SK-N-SH treated with all-trans-retinoic acid at 6 μM for 48 hours (cell line): Measurements from ENCODE around the gene DNAJC6.

ENCODE experiments used
- ATAC-seq: fragments of 200-7000 bp; cut with Tn5 transposase; 3 replicates; pipeline ENCODE4 v1.9.1; 2020; ENCODE audit warnings: mild to moderate bottlenecking, moderate library complexity
- ARNTL ChIP-seq: fragments of 450-650 bp; formaldehyde crosslinking; IDR thresholded peaks from 2 replicates; pipeline ENCODE4 v1.5.0; 2020; ENCODE audit warnings: low read depth, mild to moderate bottlenecking, moderate library complexity, borderline replicate concordance
- ESRRG ChIP-seq: fragments of 250-450 bp; sonication (Bioruptor Pico); IDR thresholded peaks from 2 replicates; pipeline ENCODE4 v1.6.1; 2021; ENCODE audit warnings: mild to moderate bottlenecking
- GLIS3 ChIP-seq: fragments of 250-450 bp; sonication (Bioruptor Pico); IDR thresholded peaks from 2 replicates; pipeline ENCODE4 v1.5.0; 2020; ENCODE audit warnings: mild to moderate bottlenecking, moderate library complexity
- ISL1 ChIP-seq: fragments of 250-450 bp; sonication (Bioruptor Pico); IDR thresholded peaks from 2 replicates; pipeline ENCODE4 v2.1.2; 2022; ENCODE audit warnings: mild to moderate bottlenecking, moderate library complexity
- OSR1 ChIP-seq: fragments of 250-450 bp; sonication (Bioruptor Pico); IDR thresholded peaks from 2 replicates; pipeline ENCODE4 v1.8.0; 2022; ENCODE audit warnings: moderate library complexity, mild to moderate bottlenecking, inconsistent platforms
- PPARA ChIP-seq: fragments of 250-450 bp; sonication (Bioruptor Pico); IDR thresholded peaks from 2 replicates; pipeline ENCODE4 v1.5.0; 2020; ENCODE audit warnings: mild to moderate bottlenecking, borderline replicate concordance
- RARB ChIP-seq: fragments of 250-450 bp; sonication (Bioruptor Pico); IDR thresholded peaks from 2 replicates; pipeline ENCODE4 v1.8.0; 2021; ENCODE audit warnings: mild to moderate bottlenecking, moderate library complexity
- SNAI2 ChIP-seq: fragments of 250-450 bp; sonication (Bioruptor Pico); IDR thresholded peaks from 2 replicates; pipeline ENCODE4 v1.5.0; 2020; ENCODE audit warnings: mild to moderate bottlenecking, moderate library complexity
- TCF4 ChIP-seq: fragments of 250-450 bp; sonication (Bioruptor Pico); IDR thresholded peaks from 2 replicates; pipeline ENCODE4 v1.8.0; 2021; ENCODE audit warnings: mild to moderate bottlenecking, moderate library complexity, borderline replicate concordance
- TOX ChIP-seq: fragments of 250-450 bp; sonication (Bioruptor Pico); IDR thresholded peaks from 2 replicates; pipeline ENCODE4 v1.8.0; 2021; ENCODE audit warnings: mild to moderate bottlenecking, moderate library complexity, borderline replicate concordance
- ZC3H10 ChIP-seq: fragments of 250-450 bp; sonication (Bioruptor Pico); IDR thresholded peaks from 2 replicates; pipeline ENCODE4 v1.5.1; 2021; ENCODE audit warnings: mild to moderate bottlenecking, moderate library complexity
- ZFP3 ChIP-seq: fragments of 250-450 bp; sonication (Bioruptor Pico); IDR thresholded peaks from 2 replicates; pipeline ENCODE4 v1.5.0; 2020; ENCODE audit warnings: mild to moderate bottlenecking, moderate library complexity
- ZNF8 ChIP-seq: fragments of 450-650 bp; formaldehyde crosslinking; IDR thresholded peaks from 2 replicates; pipeline ENCODE4 v1.5.0; 2020; ENCODE audit warnings: mild to moderate bottlenecking, moderate library complexity
- TF ChIP-seq, protein P1 (sequence below): fragments of 250-450 bp; sonication (Bioruptor Pico); IDR thresholded peaks from 2 replicates; pipeline ENCODE4 v1.8.0; 2020; ENCODE audit warnings: mild to moderate bottlenecking, moderate library complexity, borderline replicate concordance
- TF ChIP-seq, protein P2 (sequence below): fragments of 250-450 bp; sonication (Bioruptor Pico); IDR thresholded peaks from 2 replicates; pipeline ENCODE4 v1.5.1; 2020; ENCODE audit warnings: low read depth, mild to moderate bottlenecking, moderate library complexity
- TF ChIP-seq, protein P3 (sequence below): fragments of 250-450 bp; sonication (Bioruptor Pico); IDR thresholded peaks from 2 replicates; pipeline ENCODE4 v1.5.0; 2020; ENCODE audit warnings: mild to moderate bottlenecking, moderate library complexity
- TF ChIP-seq, protein P4 (sequence below): fragments of 250-450 bp; sonication (Bioruptor Pico); IDR thresholded peaks from 2 replicates; pipeline ENCODE4 v1.5.1; 2021; ENCODE audit warnings: mild to moderate bottlenecking, moderate library complexity

DNAJC6 gene

DNA sequence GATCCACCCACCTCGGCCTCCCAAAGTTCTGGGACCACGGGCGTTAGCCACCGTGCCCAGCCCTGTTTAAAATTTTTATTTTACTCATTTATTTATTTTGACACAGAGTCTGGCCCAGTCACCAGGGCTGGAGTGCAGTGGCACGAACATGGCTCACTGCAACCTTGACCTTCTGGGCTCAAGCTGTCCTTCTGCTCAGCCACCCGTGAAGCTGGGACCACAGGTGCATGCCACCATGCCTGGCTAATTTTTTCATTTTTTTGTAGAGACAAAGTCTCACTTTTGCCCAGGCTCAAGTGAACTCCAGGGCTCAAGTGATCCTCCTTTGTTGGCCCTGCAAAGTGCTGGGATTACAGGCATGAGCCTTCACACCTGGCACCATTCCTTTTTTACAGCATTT, 27.5 kb upstream of the DNAJC6 start (continued):
- TF ChIP-seq, protein P1, sequence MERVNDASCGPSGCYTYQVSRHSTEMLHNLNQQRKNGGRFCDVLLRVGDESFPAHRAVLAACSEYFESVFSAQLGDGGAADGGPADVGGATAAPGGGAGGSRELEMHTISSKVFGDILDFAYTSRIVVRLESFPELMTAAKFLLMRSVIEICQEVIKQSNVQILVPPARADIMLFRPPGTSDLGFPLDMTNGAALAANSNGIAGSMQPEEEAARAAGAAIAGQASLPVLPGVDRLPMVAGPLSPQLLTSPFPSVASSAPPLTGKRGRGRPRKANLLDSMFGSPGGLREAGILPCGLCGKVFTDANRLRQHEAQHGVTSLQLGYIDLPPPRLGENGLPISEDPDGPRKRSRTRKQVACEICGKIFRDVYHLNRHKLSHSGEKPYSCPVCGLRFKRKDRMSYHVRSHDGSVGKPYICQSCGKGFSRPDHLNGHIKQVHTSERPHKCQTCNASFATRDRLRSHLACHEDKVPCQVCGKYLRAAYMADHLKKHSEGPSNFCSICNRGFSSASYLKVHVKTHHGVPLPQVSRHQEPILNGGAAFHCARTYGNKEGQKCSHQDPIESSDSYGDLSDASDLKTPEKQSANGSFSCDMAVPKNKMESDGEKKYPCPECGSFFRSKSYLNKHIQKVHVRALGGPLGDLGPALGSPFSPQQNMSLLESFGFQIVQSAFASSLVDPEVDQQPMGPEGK (CRISPR knock-in tag) = no peak
- TF ChIP-seq ESRRG = no peak
- TF ChIP-seq, protein P2, sequence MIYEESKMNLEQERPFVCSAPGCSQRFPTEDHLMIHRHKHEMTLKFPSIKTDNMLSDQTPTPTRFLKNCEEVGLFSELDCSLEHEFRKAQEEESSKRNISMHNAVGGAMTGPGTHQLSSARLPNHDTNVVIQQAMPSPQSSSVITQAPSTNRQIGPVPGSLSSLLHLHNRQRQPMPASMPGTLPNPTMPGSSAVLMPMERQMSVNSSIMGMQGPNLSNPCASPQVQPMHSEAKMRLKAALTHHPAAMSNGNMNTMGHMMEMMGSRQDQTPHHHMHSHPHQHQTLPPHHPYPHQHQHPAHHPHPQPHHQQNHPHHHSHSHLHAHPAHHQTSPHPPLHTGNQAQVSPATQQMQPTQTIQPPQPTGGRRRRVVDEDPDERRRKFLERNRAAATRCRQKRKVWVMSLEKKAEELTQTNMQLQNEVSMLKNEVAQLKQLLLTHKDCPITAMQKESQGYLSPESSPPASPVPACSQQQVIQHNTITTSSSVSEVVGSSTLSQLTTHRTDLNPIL = no peak
- TF ChIP-seq, protein P3, sequence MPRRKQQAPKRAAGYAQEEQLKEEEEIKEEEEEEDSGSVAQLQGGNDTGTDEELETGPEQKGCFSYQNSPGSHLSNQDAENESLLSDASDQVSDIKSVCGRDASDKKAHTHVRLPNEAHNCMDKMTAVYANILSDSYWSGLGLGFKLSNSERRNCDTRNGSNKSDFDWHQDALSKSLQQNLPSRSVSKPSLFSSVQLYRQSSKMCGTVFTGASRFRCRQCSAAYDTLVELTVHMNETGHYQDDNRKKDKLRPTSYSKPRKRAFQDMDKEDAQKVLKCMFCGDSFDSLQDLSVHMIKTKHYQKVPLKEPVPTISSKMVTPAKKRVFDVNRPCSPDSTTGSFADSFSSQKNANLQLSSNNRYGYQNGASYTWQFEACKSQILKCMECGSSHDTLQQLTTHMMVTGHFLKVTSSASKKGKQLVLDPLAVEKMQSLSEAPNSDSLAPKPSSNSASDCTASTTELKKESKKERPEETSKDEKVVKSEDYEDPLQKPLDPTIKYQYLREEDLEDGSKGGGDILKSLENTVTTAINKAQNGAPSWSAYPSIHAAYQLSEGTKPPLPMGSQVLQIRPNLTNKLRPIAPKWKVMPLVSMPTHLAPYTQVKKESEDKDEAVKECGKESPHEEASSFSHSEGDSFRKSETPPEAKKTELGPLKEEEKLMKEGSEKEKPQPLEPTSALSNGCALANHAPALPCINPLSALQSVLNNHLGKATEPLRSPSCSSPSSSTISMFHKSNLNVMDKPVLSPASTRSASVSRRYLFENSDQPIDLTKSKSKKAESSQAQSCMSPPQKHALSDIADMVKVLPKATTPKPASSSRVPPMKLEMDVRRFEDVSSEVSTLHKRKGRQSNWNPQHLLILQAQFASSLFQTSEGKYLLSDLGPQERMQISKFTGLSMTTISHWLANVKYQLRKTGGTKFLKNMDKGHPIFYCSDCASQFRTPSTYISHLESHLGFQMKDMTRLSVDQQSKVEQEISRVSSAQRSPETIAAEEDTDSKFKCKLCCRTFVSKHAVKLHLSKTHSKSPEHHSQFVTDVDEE (CRISPR knock-in tag) = no peak
- TF ChIP-seq ZFP3 (CRISPR knock-in tag) = no peak
- TF ChIP-seq OSR1 = no peak
- TF ChIP-seq TOX (CRISPR knock-in tag) = no peak

DNA sequence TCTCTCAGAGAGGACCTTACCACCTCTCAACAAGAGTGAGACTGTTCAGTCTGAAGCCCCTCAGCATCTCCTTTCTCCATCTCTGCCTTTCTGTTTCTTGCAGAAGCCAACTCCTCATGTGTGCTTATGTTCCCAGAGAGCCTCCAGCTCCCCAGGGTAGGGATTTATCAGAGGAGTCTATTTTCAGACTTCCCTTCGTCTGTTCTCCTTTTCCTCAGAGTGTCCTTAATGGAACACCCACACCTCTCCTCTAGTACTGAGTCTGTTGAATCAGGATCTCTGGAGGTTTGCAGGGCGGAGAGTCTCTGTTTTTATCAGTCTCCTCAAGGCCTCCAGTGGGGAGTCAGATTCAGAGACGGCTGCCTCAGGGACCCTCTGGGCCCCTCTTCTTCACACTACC, 25.1 kb upstream of the DNAJC6 start:
- TF ChIP-seq, protein P3 (CRISPR knock-in tag) = no peak
- TF ChIP-seq, protein P1 (CRISPR knock-in tag) = no peak
- no peak for TF ChIP-seq GLIS3 (CRISPR knock-in tag)
- TF ChIP-seq, protein P4, sequence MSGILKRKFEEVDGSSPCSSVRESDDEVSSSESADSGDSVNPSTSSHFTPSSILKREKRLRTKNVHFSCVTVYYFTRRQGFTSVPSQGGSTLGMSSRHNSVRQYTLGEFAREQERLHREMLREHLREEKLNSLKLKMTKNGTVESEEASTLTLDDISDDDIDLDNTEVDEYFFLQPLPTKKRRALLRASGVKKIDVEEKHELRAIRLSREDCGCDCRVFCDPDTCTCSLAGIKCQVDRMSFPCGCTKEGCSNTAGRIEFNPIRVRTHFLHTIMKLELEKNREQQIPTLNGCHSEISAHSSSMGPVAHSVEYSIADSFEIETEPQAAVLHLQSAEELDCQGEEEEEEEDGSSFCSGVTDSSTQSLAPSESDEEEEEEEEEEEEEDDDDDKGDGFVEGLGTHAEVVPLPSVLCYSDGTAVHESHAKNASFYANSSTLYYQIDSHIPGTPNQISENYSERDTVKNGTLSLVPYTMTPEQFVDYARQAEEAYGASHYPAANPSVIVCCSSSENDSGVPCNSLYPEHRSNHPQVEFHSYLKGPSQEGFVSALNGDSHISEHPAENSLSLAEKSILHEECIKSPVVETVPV (CRISPR knock-in tag) = no peak
- TF ChIP-seq ISL1 = no peak
- TF ChIP-seq ZFP3 (CRISPR knock-in tag) = no peak
- TF ChIP-seq, all 23 proteins: peak for 0
- no peak for ATAC-seq

DNA sequence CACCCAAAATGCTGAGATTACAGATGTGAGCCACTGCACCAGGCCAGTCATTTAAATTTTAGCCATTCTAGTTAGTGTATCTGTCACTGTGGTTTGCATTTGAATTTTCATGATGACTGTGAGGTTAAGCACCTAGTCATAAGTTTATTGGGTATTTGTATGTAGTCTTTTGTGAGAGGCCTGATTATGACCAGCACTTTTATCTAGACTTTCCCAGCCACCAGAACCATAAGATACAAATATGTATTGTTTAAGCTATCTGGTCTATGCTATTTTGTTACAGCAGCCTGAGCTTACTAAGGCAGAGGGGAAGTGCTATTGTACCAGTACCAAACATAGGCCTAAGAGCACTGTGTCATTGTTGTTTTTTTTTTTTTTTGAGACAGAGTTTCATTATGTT, 19.9 kb upstream of the DNAJC6 start:
- ATAC-seq = no peak
- TF ChIP-seq RARB (CRISPR knock-in tag) (no peak), ZNF8 (CRISPR knock-in tag) (no peak), ESRRG (no peak), PPARA (no peak), SNAI2 (CRISPR knock-in tag) (no peak), TCF4 (no peak), ZC3H10 (CRISPR knock-in tag) (no peak), GLIS3 (CRISPR knock-in tag) (no peak), TOX (CRISPR knock-in tag) (no peak), ISL1 (no peak), ARNTL (CRISPR knock-in tag) (no peak)
- TF ChIP-seq, protein P4 (CRISPR knock-in tag) = no peak
- TF ChIP-seq, protein P3 (CRISPR knock-in tag) = no peak
- TF ChIP-seq, protein P1 (CRISPR knock-in tag) = no peak
